Measurements from ENCODE around the gene RNU6-8. TPM values are rescaled to one million over a fixed set of nuclear protein-coding genes. Genes with fewer than 3 reads are reported as not detected.

Gene RNU6-8
- total and polyA plus RNA-seq, 4 donors = not detected

GRCh38 chr14:32190673-32191072 is 12.4 kb downstream of the RNU6-8 start:
- Histone ChIP-seq H3K27ac (ENCODE audit: low read depth in 1 of 2, low read length in 1 of 2) (no peak overlapping the region), H3K36me3 (ENCODE audit: control insufficient read depth in 4 of 4, insufficient read depth in 4 of 4, low read length in 4 of 4) (no peaks in the 10 kb centered on the region), H3K4me3 (no peak overlapping the region), H3K9me3 (ENCODE audit: control insufficient read depth in 4 of 4, insufficient read depth in 3 of 4, low read length in 3 of 4) (peaks cover 0 to 2% (median 0%) of the 10 kb centered on the region in 4 donors), H3K27me3 (ENCODE audit: control insufficient read depth in 3 of 3, insufficient read depth in 3 of 3, low read length in 2 of 3) (no peaks in the 10 kb centered on the region), H3K9ac (ENCODE audit: insufficient read depth in 1 of 2, low read length in 2 of 2) (no peak overlapping the region), H3K4me1 (ENCODE audit: control insufficient read depth in 5 of 5, insufficient read depth in 5 of 5, low read length in 5 of 5) (peaks cover 0 to 2% (median 0%) of the 10 kb centered on the region in 5 donors)
- 37 to 39% methylated on average over 3 of the region's 3 CpGs for WGBS, 2 donors
- ATAC-seq (ENCODE audit: insufficient read depth, low FRiP score) (no peak), DNase-seq (peak in 1 of 3 donors; percentile 7)
- TF ChIP-seq CTCF (IDR thresholded peaks at IDR 0.05; ENCODE audit: control extremely low read depth, extremely low read depth) = no peak

GRCh38 chr14:32189811-32190210 is 13.3 kb downstream of the RNU6-8 start:
- Histone ChIP-seq H3K4me3 (no peak overlapping the region), H3K27me3 (ENCODE audit: control insufficient read depth in 3 of 3, insufficient read depth in 3 of 3, low read length in 2 of 3) (no peaks in the 10 kb centered on the region), H3K4me1 (ENCODE audit: control insufficient read depth in 5 of 5, insufficient read depth in 5 of 5, low read length in 5 of 5) (peaks cover 0 to 2% (median 0%) of the 10 kb centered on the region in 5 donors), H3K9ac (ENCODE audit: insufficient read depth in 1 of 2, low read length in 2 of 2) (no peak overlapping the region), H3K27ac (ENCODE audit: low read depth in 1 of 2, low read length in 1 of 2) (no peak overlapping the region), H3K9me3 (ENCODE audit: control insufficient read depth in 4 of 4, insufficient read depth in 3 of 4, low read length in 3 of 4) (peaks cover 0 to 4% (median 2%) of the 10 kb centered on the region in 4 donors), H3K36me3 (ENCODE audit: control insufficient read depth in 4 of 4, insufficient read depth in 4 of 4, low read length in 4 of 4) (no peaks in the 10 kb centered on the region)
- DNase-seq = no peak
- ATAC-seq (ENCODE audit: insufficient read depth, low FRiP score) = no peak
- no peak for TF ChIP-seq CTCF (IDR thresholded peaks at IDR 0.05; ENCODE audit: control extremely low read depth, extremely low read depth)
- WGBS, 2 donors = 69 to 79% methylated on average over 1 of the region's 1 CpG

- Histone ChIP-seq H3K4me1 (ENCODE audit: control insufficient read depth in 5 of 5, insufficient read depth in 5 of 5, low read length in 5 of 5) (peaks cover 0 to 2% (median 0%) of the 10 kb centered on the region in 5 donors), H3K36me3 (ENCODE audit: control insufficient read depth in 4 of 4, insufficient read depth in 4 of 4, low read length in 4 of 4) (no peaks in the 10 kb centered on the region), H3K27me3 (ENCODE audit: control insufficient read depth in 3 of 3, insufficient read depth in 3 of 3, low read length in 2 of 3) (no peaks in the 10 kb centered on the region), H3K9ac (ENCODE audit: insufficient read depth in 1 of 2, low read length in 2 of 2) (no peak overlapping the region), H3K4me3 (no peak overlapping the region), H3K9me3 (ENCODE audit: control insufficient read depth in 4 of 4, insufficient read depth in 3 of 4, low read length in 3 of 4) (peaks cover 0 to 4% (median 2%) of the 10 kb centered on the region in 4 donors), H3K27ac (ENCODE audit: low read depth in 1 of 2, low read length in 1 of 2) (no peak overlapping the region)
- ATAC-seq (ENCODE audit: insufficient read depth, low FRiP score) (no peak), DNase-seq (no peak)
- no peak for TF ChIP-seq CTCF (IDR thresholded peaks at IDR 0.05; ENCODE audit: control extremely low read depth, extremely low read depth)
These were observed 16.8 kb downstream of the RNU6-8 start for GRCh38 chr14:32186248-32186647.

GRCh38 chr14:32185097-32185496 is 18.0 kb downstream of the RNU6-8 start:
- no peak overlapping the region for H3K4me3 ChIP-seq
- 98% methylated on average over 1 of the region's 1 CpG for WGBS, 2 donors
- H3K4me1 ChIP-seq (ENCODE audit: control insufficient read depth in 5 of 5, insufficient read depth in 5 of 5, low read length in 5 of 5) = peaks cover 0 to 2% (median 0%) of the 10 kb centered on the region in 5 donors
- DNase-seq (no peak), ATAC-seq (ENCODE audit: insufficient read depth, low FRiP score) (no peak)
- no peak overlapping the region for H3K9ac ChIP-seq (ENCODE audit: insufficient read depth in 1 of 2, low read length in 2 of 2)
- no peaks in the 10 kb centered on the region for H3K27me3 ChIP-seq (ENCODE audit: control insufficient read depth in 3 of 3, insufficient read depth in 3 of 3, low read length in 2 of 3)
- no peak overlapping the region for H3K27ac ChIP-seq (ENCODE audit: low read depth in 1 of 2, low read length in 1 of 2)
- H3K9me3 ChIP-seq (ENCODE audit: control insufficient read depth in 4 of 4, insufficient read depth in 3 of 4, low read length in 3 of 4) = peaks cover 0 to 4% (median 2%) of the 10 kb centered on the region in 4 donors
- no peak for TF ChIP-seq CTCF (IDR thresholded peaks at IDR 0.05; ENCODE audit: control extremely low read depth, extremely low read depth)
- H3K36me3 ChIP-seq (ENCODE audit: control insufficient read depth in 4 of 4, insufficient read depth in 4 of 4, low read length in 4 of 4) = no peaks in the 10 kb centered on the region
